GM19035 (cell line): Measurements from ENCODE around the gene RASD2.

Source experiments
- ATAC-seq: cut with Tn5 transposase; IDR thresholded peaks from one replicate; pipeline ENCODE4 v1.9.1; 2021; ENCODE audit not compliant: unreplicated experiment

Gene RASD2

DNA sequence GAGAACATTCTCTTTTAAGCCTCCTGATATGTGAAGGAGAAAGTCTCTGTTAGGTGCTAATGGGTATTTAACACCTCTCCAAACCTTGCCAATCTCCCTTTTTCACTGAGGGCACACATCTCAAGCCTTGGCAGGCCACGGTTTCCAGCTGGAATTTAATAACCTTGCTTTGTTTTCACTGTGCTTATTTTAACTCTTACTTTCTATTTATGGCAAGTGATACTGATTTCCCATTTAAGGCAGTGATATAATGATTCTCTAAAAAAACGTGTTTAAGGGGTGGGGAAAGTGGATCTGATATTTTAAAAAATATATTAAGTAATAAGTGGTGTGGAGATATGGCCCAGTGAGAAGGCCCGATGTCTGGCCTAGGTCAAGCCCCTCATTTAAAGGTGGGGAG lies 1.1 kb upstream of the RASD2 start:
- no peak for ATAC-seq

DNA sequence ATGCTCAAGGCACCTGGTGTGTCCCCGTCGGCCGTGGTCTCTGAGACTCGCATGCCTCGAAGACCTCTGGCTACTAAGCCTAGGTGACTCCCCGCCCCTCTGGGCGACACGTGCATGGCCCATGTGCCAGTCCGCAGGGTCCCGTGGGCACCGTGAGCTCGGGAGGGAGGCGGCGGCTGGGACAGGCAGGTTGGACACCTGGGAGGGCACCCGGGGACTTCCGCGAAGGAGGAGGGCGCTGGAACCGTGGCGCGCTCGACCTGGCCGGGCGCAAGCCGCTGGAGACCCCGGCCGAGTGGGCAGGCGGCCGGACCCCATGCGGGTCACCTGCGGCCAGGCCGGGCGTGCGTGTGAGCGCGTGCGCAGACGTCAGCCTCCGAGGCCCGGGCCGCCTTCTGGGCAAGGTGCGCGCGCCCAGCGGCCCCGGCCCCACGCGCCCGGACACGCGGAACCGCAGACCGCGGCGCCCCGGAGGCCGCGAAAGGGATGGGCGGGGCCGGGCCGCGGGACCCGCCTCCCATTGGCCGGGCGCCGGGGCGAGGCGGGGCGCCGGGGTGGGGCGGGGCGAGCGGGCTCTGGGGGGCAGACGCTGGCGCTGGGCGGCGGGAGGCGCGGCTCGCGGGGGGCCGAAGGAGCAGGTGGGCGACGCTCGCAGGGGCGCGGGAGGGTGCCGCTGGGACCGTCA lies 579 bp upstream of the RASD2 start:
- ATAC-seq: peak; percentile 76

DNA sequence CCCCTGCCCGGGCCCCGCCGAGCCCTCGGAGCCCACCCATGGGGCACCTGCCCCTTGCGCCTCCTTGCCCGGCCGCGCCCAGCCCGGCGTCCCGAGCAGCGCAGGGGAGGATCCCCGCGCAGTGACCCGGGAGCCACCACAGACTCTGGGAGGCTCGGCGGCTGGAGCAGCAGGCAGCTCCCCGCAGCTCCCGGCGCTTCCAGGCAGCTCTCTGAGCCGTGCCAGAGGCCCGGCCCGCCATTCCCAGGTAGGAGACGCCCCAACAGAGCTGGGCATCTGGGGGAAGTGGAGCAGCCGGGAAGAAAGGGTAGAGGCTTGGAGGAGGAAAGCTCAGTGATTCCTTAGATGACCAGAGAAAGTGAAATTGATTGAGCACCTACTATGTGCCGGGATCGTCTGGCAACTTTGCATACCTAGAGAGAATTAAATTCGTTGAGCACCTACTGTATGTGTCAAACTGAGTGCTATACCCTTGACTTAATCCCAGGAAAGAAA lies 670 bp downstream of the RASD2 start:
- ATAC-seq: no peak

DNA sequence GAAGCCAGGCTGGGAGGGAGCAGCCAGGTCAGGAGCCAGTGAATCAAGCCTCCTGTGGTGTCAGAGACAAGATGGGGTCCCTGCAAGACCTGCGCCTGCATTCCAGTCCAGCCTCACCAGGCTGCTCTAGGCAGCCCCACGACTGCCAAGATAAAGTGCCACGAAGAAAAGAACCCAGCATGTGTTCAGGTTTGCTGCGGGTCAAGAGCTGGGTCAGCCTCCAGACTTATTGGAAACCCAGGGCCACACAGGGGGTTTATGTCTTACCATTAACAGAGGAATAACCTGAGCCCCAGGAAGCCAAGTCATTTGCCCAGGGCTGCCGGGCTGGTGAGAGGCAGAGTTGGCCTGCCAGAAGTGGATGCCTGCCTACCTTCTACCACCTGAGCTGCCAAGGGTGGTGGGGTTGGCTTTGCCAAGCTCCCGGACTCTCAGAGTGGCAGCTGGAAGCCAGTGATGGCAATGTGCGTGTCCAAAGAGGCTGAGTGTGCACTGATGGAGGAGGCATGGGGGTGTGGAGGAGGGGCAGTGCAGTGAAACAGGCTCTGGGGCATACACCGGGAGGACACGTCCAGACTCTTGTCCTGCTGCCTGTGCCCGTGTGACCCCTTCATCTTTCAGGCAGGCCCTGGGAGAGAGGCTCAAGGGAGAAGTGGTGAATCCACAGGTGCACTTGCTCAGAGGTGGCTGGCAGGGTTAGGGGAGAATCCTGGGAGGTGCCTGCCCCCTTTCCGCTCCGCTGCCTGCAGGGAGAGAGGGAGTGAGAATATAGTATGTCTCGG lies 1.7 kb downstream of the RASD2 start:
- ATAC-seq: no peak

DNA sequence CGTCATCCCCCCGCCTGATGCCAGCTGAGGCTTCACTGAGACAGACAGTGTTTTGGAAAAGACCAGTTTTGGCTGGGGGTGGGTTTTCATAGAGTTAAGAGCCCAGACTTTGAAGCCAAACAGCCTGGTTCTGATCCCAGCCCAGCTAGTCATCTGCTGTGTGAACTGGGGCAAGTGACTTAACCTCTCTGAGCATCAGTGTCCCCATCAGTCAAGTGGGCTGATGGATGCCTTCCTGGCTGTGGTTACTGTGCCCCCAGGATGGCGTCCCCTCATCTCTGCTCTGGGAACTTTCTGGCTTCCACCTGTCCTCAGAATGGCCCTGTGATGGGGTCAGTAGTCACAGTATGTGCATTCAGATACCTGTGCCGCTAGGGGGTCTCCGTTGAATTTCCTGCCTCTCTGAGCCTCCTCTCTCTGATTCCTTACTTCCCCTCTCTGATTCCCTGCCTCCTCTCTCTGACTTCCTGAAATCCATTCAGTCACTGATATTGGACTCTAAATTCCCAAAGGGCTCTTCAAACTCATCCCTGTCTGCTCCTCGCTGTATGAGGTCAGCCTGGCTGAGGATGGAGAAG lies 2.4 kb downstream of the RASD2 start:
- ATAC-seq: no peak

DNA sequence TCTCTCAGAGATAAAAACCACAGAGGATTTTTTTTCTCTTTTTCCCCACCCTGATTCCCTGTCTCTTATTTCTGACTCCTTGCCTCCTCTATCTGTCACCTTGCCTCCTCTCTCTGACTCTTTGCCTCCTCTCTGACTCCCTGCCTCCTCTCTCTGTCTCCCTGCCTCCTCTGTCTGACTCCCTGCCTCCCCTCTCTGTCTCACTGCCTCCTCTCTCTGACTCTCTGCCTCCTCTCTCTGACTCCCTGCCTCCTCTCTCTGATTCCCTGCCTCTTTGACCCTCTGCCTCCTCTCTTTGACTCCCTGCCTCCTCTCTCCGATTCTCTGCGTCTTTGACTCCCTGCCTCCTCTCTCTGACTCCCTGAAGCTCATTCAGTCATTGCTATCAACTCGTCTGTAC lies 3.1 kb downstream of the RASD2 start:
- ATAC-seq: no peak

DNA sequence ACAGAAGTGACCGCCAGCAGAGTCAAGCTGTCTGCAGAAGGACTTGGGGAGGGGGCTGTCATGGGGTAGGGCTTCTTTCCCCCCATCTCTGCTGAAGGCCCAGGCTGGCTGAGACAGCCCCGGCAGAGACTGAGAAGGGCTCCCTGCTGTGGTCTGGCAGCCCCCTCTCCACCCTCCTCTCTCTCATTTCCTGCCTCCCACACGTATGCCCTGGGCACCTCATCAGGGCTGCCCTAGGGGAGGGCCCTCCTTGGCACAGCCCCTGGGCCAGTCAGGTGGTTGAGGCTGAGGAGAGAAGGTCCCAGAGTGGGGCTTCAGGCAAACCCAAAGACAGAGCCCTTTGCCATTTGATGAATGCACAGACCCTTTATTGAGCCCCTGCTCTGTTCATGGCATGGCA lies 3.6 kb downstream of the RASD2 start:
- ATAC-seq: no peak

DNA sequence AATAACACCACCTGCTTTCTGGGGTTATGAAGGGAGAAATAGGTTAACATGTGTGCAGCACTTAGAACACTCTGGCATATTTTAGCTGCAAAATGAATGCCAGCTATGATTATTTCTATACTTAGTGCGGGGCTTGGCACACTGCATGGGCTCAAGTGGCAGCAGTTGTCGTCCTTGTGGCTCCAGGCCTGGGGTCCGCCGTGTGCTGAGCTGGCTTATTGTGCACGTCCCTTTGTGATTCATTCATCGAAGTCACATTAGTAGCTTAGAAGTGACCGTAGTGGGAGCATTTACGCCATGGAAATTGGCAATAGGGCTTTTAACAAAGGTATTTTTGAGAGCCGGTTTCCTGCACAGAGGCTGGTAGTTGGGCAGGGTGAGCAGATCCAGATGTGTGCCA lies 4.2 kb downstream of the RASD2 start:
- ATAC-seq: no peak

DNA sequence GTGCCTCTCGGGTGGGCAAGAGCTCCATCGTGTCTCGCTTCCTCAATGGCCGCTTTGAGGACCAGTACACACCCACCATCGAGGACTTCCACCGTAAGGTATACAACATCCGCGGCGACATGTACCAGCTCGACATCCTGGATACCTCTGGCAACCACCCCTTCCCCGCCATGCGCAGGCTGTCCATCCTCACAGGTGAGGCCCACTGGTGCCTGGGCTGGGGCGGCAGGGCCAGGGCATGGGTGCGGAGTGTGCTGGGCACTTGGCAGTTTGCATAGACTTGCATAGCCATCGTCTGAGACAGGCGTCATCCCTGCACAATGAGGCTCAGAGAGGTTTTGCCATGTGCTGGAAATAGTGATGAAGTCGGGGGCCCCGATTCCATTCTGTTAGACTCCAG lies 6.3 kb downstream of the RASD2 start:
- ATAC-seq: no peak

DNA sequence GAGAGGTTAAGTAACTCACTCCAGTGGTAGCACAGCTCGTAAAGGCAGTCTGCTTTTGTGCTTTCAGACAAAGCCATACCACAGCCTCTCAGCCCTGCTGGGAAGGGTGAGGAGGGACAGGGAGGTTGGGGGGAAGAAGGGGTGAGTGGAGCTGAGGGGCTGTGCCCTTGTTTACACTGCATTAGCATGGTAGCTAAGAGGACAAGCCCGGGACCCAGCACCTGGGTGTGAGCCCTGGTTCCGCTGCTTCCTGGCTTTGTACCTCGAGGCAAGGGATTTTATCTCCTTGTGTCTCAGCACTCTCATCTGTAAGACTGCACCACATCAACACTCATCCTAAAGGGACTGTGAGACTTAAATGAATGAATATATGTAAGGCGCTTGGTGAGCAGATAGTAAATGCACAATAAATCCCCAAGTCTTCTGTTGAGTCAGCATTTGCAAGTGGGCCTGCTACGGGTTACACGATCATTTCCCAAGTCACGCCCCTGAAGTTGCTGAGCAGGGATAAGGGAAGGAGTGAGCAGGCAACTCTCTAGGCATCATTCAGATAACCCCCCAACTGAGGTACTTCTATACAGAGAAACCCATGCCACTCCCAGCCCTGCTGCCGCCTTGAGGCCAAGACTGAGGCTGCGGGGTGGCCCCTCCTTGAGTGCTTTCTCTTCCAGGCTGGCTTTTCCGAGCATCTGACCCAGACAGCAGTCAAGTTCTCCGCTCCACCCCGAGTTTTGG lies 7.5 kb downstream of the RASD2 start:
- ATAC-seq: no peak

DNA sequence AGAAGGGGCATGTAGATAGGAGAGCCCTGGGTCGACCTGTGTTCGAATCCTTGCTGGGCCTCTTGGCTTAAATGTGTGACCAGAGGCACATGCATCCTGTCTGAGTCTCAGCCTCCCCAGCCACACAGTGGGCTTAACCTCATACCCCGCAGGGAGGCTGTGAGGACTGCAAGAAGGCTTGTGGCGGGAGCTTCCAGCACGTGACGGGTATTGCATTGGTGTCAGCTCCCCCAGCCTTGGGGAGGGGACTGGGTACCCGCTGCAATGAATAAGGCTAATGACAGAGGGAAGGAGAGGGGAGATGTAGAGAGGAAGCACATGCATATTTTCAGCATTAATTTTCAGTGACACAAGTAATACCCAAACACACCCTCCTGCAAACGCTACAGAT lies 8.1 kb downstream of the RASD2 start:
- no peak for ATAC-seq

DNA sequence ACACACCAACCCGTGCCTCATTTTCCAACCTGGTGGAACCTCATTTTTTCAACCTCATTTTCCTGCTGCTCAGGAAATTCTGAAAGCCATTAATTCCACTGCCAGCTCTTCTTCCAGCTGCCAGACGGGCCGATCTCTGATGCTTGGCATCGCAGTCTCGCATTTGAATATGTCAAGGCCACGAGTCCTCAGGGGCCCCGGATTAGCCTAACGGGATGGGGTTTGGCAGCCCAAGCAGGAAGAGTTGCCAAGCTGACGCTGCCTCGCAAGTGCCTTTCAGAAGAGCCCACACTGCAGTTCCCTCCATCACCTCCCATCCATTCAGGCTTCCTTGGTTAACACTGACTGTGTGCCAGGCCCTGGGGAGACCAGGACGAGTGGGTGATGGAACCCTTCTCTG lies 8.7 kb downstream of the RASD2 start:
- ATAC-seq: no peak

DNA sequence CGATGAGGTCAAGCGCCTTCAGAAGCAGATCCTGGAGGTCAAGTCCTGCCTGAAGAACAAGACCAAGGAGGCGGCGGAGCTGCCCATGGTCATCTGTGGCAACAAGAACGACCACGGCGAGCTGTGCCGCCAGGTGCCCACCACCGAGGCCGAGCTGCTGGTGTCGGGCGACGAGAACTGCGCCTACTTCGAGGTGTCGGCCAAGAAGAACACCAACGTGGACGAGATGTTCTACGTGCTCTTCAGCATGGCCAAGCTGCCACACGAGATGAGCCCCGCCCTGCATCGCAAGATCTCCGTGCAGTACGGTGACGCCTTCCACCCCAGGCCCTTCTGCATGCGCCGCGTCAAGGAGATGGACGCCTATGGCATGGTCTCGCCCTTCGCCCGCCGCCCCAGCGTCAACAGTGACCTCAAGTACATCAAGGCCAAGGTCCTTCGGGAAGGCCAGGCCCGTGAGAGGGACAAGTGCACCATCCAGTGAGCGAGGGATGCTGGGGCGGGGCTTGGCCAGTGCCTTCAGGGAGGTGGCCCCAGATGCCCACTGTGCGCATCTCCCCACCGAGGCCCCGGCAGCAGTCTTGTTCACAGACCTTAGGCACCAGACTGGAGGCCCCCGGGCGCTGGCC lies 11.0 kb downstream of the RASD2 start:
- ATAC-seq: no peak

DNA sequence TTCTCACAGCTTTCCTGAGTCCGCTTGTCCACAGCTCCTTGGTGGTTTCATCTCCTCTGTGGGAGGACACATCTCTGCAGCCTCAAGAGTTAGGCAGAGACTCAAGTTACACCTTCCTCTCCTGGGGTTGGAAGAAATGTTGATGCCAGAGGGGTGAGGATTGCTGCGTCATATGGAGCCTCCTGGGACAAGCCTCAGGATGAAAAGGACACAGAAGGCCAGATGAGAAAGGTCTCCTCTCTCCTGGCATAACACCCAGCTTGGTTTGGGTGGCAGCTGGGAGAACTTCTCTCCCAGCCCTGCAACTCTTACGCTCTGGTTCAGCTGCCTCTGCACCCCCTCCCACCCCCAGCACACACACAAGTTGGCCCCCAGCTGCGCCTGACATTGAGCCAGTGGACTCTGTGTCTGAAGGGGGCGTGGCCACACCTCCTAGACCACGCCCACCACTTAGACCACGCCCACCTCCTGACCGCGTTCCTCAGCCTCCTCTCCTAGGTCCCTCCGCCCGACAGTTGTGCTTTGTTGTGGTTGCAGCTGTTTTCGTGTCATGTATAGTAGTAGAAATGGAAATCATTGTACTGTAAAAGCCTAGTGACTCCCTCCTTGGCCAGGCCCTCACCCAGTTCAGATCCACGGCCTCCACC lies 11.7 kb downstream of the RASD2 start:
- ATAC-seq: no peak

DNA sequence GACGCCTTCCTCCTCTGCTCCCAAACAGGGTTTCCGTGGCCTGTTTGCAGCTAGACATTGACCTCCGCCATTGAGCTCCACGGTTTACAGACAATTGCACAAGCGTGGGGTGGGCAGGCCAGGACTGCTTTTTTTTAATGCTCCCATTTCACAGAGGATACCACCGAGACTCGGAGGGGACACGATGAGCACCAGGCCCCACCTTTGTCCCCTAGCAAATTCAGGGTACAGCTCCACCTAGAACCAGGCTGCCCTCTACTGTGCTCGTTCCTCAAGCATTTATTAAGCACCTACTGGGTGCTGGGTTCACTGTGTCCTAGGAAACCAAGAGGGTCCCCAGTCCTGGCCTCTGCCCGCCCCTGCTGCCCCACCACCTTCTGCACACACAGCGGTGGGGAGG lies 12.2 kb downstream of the RASD2 start:
- no peak for ATAC-seq

DNA sequence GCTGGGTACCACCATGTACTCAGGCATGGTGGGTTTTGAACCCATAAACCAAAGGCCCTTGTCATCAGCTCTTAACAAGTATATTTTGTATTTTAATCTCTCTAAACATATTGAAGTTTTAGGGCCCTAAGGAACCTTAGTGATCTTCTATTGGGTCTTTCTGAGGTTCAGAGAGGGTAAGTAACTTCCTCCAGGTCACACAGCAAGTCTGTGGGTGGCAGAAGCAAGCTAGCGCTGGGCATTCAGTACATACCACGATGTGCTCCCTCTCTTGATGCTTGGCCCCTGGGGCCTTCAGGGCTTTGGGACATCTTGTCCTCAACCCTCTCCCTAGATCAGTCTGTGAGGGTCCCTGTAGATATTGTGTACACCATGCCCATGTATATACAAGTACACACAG lies 12.7 kb downstream of the RASD2 start:
- no peak for ATAC-seq

DNA sequence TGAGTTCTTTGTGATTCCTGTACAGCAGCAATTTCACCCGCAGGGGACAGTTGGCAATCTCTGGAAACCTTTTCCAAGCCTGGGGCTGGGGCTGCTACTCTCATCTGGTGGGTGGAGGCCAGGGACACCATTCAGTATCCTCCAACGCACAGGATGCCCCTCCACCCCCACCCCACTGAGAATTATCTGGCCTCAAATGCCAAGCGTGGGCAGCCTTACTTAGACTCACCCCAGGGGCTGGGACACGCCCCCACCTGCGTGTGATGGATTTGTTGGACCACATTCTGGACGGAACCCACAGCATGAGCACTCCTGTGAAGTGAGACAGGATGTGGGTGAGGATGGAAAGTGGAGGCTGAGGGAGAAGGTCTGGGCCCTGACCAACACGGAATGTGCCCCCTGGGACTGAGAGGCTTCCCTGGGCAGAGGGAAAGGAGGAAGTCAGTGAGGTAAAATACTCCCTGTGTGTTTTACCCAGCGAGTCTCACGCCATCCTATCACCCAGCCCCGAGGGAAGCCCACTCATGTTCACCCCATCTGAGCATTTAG lies 13.7 kb downstream of the RASD2 start:
- ATAC-seq: no peak

DNA sequence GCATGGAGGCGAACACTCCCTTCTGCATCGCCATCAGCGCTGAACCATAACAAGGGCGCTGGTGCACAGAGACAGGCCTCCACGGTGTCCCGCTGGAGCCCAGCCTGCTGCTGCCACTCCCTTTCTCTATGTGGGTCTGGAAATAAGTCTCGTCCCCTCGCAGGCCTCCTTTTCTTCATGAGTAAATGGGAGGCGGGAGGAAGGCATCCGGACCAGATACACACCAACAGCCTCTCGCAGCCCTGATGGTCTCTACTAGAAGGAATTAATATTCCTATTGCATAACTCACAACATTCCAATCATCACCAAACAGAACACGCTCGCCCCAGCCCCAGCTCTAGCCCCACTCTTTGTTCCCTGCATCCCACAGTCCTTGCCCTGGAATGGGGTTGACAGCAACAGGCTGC lies 14.9 kb downstream of the RASD2 start:
- ATAC-seq: no peak

DNA sequence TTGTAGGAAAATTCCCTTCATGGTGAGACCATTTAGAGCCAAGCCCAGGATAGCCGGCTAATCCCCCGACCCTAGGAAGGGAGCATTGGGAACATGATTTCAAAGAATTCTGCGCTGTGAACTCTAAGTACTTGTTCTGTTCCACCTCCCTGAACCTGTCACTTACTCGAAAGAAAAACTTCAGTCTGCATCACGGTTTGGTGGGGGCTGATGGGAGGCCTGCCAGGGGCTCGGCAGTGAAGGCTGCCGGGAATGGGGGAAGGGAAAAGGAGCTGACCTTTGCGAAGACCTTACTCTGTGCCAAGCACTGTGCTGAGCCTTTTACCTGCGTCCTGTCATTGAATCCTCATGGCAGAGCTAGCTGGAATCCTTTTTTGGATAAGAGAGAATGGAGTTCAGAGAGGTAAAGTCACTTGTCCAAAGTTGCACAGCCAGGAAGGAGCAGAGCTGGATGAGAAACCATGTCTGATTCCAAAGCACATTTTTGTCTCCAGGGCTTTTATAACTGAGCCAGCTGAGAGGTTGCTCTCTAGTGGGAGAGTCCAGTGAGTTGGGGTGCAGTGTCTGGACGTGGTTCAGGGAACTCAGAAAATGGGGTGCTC lies 15.4 kb downstream of the RASD2 start:
- no peak for ATAC-seq

DNA sequence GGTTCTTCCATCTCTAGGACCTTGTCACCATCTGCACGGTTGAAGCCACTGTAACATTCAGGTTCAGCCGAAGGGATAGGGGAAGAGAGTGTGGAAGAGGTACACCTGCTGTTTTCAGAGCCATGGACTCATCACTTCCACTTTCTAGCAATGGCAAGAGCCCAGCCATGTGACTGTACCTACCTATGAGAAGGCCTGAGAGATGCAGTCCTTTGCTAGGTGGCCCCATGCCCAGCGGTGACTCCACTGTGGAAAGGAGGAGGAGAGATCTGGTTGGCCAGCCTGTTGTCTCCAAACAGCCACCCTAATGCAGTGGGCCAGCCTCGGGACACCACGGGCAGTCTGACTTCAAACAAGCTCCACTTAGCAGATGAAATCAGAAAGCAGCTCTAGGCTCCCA lies 16.0 kb downstream of the RASD2 start:
- no peak for ATAC-seq
